Fibroblast of lung (primary cell): ENCODE data around the gene HSD3B7.

ENCODE experiments used
- CTCF ChIP-seq, 2 donors: IDR thresholded peaks in 1 of 2; conservative IDR thresholded peaks in 1 of 2; 1 replicate in 1 of 2; 2 replicates in 1 of 2; pipeline ENCODE4 v1.5.1; 2011 to 2012; ENCODE audit warnings: low read length in 2 of 2, control low read depth in 1 of 2, inconsistent platforms in 1 of 2, low read depth in 1 of 2, mild to moderate bottlenecking in 1 of 2
- EZH2 ChIP-seq: IDR thresholded peaks from 2 replicates; pipeline ENCODE4 v1.5.1; 2012; ENCODE audit warnings: low read length, control low read depth, mild to moderate bottlenecking; ENCODE audit errors: missing control alignments

DNA sequence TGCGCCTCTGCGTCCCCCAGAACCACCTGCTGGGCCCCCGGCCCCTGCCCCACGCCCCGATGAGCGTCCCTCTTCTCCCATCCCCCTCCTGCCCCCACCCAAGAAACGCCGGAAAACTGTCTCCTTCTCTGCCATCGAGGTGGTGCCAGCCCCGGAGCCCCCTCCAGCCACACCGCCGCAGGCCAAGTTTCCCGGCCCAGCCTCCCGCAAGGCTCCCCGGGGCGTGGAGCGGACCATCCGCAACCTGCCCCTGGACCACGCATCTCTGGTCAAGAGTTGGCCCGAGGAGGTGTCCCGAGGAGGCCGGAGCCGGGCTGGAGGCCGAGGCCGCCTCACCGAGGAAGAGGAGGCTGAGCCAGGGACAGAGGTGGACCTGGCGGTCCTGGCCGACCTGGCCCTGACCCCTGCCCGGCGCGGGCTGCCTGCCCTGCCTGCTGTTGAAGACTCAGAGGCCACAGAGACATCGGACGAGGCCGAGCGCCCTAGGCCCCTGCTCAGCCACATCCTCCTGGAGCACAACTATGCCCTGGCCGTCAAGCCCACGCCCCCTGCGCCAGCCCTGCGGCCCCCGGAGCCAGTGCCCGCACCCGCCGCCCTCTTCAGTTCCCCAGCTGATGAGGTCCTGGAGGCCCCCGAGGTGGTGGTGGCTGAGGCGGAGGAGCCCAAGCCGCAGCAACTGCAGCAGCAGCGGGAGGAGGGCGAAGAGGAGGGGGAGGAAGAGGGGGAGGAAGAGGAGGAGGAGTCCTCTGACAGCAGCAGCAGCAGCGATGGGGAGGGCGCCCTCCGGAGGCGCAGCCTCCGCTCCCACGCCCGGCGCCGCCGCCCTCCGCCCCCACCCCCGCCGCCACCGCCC is 5.6 kb upstream of the HSD3B7 start:
- TF ChIP-seq CTCF (conservative IDR thresholded peaks at IDR 0.05 in 1 of 2, IDR thresholded peaks at IDR 0.05 in 1 of 2; ENCODE audit: low read depth in 1 of 2, low read length in 2 of 2) = no peak
- TF ChIP-seq EZH2 = no peak
